Measurements from ENCODE around the gene MYO16.

The MYO16 gene

GRCh38 chr13:109254274-109254673, 624.9 kb downstream of the MYO16 start:
- Histone ChIP-seq H3K27ac (ENCODE audit: low read depth, low read length) (no peak overlapping the region), H3K4me3 (ENCODE audit: low read length) (no peak overlapping the region), H3K9me2 (replicated peaks; ENCODE audit: control insufficient read depth, low read length) (no peaks in the 10 kb centered on the region), H3K27me3 (ENCODE audit: control insufficient read depth, low read length) (no peaks in the 10 kb centered on the region), H3K4me2 (ENCODE audit: low read length) (no peak overlapping the region), H3K9me3 (ENCODE audit: control insufficient read depth, insufficient read depth, low read length) (no peaks in the 10 kb centered on the region), H3K36me3 (ENCODE audit: control insufficient read depth, low read length) (no peaks in the 10 kb centered on the region), H3F3A (ENCODE audit: control insufficient read depth, insufficient read depth) (no peaks in the 10 kb centered on the region), H4K20me1 (ENCODE audit: control insufficient read depth, insufficient read depth, low read depth, low read length) (no peaks in the 10 kb centered on the region), H3K4me1 (ENCODE audit: control insufficient read depth, low read length) (no peaks in the 10 kb centered on the region), H3K79me2 (ENCODE audit: control insufficient read depth, low read length) (no peaks in the 10 kb centered on the region)
- no peak for TF ChIP-seq CTCF (IDR thresholded peaks at IDR 0.05; ENCODE audit: low read depth, low read length, poor library complexity, severe bottlenecking)

GRCh38 chr13:109255141-109255856, 625.9 kb downstream of the MYO16 start:
- Histone ChIP-seq H3K4me2 (ENCODE audit: low read length) (no peak overlapping the region), H3K9me3 (ENCODE audit: control insufficient read depth, insufficient read depth, low read length) (no peaks in the 10 kb centered on the region), H3K79me2 (ENCODE audit: control insufficient read depth, low read length) (no peaks in the 10 kb centered on the region), H3K27ac (ENCODE audit: low read depth, low read length) (no peak overlapping the region), H3K9me2 (replicated peaks; ENCODE audit: control insufficient read depth, low read length) (no peaks in the 10 kb centered on the region), H3K4me1 (ENCODE audit: control insufficient read depth, low read length) (no peaks in the 10 kb centered on the region), H3K4me3 (ENCODE audit: low read length) (no peak overlapping the region), H4K20me1 (ENCODE audit: control insufficient read depth, insufficient read depth, low read depth, low read length) (no peaks in the 10 kb centered on the region), H3K27me3 (ENCODE audit: control insufficient read depth, low read length) (no peaks in the 10 kb centered on the region), H3K36me3 (ENCODE audit: control insufficient read depth, low read length) (no peaks in the 10 kb centered on the region), H3F3A (ENCODE audit: control insufficient read depth, insufficient read depth) (no peaks in the 10 kb centered on the region)
- TF ChIP-seq EZH2phosphoT487 (IDR thresholded peaks at IDR 0.05; ENCODE audit: borderline replicate concordance, low read length) (no peak), CTCF (IDR thresholded peaks at IDR 0.05; ENCODE audit: low read depth, low read length, poor library complexity, severe bottlenecking) (no peak)

GRCh38 chr13:109256866-109257760, 627.7 kb downstream of the MYO16 start:
- Histone ChIP-seq H3K9me3 (ENCODE audit: control insufficient read depth, insufficient read depth, low read length) (no peaks in the 10 kb centered on the region), H3K27me3 (ENCODE audit: control insufficient read depth, low read length) (no peaks in the 10 kb centered on the region), H3K9me2 (replicated peaks; ENCODE audit: control insufficient read depth, low read length) (no peaks in the 10 kb centered on the region), H3F3A (ENCODE audit: control insufficient read depth, insufficient read depth) (no peaks in the 10 kb centered on the region), H3K36me3 (ENCODE audit: control insufficient read depth, low read length) (no peaks in the 10 kb centered on the region), H3K4me3 (ENCODE audit: low read length) (no peak overlapping the region), H3K4me2 (ENCODE audit: low read length) (no peak overlapping the region), H3K79me2 (ENCODE audit: control insufficient read depth, low read length) (no peaks in the 10 kb centered on the region), H3K4me1 (ENCODE audit: control insufficient read depth, low read length) (no peaks in the 10 kb centered on the region), H4K20me1 (ENCODE audit: control insufficient read depth, insufficient read depth, low read depth, low read length) (no peaks in the 10 kb centered on the region), H3K27ac (ENCODE audit: low read depth, low read length) (no peak overlapping the region)
- TF ChIP-seq CTCF (IDR thresholded peaks at IDR 0.05; ENCODE audit: low read depth, low read length, poor library complexity, severe bottlenecking) (no peak), EZH2phosphoT487 (IDR thresholded peaks at IDR 0.05; ENCODE audit: borderline replicate concordance, low read length) (no peak)
